ENCODE results near the gene KMT5B.

DNA sequence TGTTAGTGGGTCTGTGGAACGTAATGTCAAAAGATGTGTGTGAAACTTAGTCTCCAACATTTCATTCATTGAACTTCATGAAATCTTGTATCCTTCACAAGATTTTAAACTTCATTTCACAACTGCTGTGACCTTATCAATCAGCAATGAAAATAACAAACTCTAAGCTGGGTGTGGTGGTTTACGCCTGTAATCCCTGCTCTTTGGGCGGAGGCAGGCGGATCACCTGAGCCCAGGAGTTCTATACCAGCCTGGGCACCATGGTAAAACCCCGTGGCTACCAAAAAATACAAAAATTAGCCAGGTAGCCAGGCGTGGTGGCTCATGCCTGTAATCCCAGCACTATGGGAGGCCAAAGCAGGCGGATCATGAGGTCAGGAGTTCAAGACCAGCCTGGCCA is 97.0 kb downstream of the KMT5B start:
- TF ChIP-seq, protein P1, sequence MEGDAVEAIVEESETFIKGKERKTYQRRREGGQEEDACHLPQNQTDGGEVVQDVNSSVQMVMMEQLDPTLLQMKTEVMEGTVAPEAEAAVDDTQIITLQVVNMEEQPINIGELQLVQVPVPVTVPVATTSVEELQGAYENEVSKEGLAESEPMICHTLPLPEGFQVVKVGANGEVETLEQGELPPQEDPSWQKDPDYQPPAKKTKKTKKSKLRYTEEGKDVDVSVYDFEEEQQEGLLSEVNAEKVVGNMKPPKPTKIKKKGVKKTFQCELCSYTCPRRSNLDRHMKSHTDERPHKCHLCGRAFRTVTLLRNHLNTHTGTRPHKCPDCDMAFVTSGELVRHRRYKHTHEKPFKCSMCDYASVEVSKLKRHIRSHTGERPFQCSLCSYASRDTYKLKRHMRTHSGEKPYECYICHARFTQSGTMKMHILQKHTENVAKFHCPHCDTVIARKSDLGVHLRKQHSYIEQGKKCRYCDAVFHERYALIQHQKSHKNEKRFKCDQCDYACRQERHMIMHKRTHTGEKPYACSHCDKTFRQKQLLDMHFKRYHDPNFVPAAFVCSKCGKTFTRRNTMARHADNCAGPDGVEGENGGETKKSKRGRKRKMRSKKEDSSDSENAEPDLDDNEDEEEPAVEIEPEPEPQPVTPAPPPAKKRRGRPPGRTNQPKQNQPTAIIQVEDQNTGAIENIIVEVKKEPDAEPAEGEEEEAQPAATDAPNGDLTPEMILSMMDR (IDR thresholded peaks at IDR 0.05): no peak
- TF ChIP-seq EZH2 (IDR thresholded peaks at IDR 0.05; ENCODE audit: borderline replicate concordance, insufficient read depth, low read depth, low read length, poor library complexity, severe bottlenecking): no peak

All from B cell (primary cell).